Peyer's patch (tissue), 4 donors: ENCODE measurements around the gene ADGRB3.

Experiments
- CTCF ChIP-seq, 6 experiments: fragments of 450-650 bp in 4 of 6; fragments of 200-600 bp in 2 of 6; sonication (generic) in 1 of 6; IDR thresholded peaks; one replicate each; pipeline ENCODE4 v1.5.1; 2017 to 2019; ENCODE audit warnings: antibody characterized with exemption in 6 of 6, mild to moderate bottlenecking in 3 of 6, moderate library complexity in 1 of 6
- POLR2A ChIP-seq, 2 donors: fragments of 450-650 bp; IDR thresholded peaks; one replicate each; pipeline ENCODE4 v1.5.1; 2017; ENCODE audit warnings: antibody characterized with exemption in 2 of 2, mild to moderate bottlenecking in 2 of 2, moderate library complexity in 2 of 2

- TF ChIP-seq CTCF (IDR thresholded peaks at IDR 0.05), result no peak
- TF ChIP-seq POLR2A (IDR thresholded peaks at IDR 0.05), result no peak
Measured at GRCh38 chr6:69408886-69409285, 773.8 kb downstream of the ADGRB3 start.
